HG02943 (cell line): ENCODE measurements around the gene DAPP1.

ENCODE experiments used
- ATAC-seq: cut with Tn5 transposase; IDR thresholded peaks from one replicate; pipeline ENCODE4 v1.9.1; 2021; ENCODE audit warnings: mild to moderate bottlenecking, low read depth, moderate library complexity; ENCODE audit not compliant: unreplicated experiment

The DAPP1 gene

GRCh38 chr4:99852199-99852749 lies 35.6 kb downstream of the DAPP1 start:
- no peak for ATAC-seq

GRCh38 chr4:99853190-99853589 lies 36.6 kb downstream of the DAPP1 start:
- no peak for ATAC-seq

GRCh38 chr4:99853999-99854398 lies 37.4 kb downstream of the DAPP1 start:
- ATAC-seq = no peak

GRCh38 chr4:99855678-99856077 lies 39.1 kb downstream of the DAPP1 start:
- peak; percentile 39 for ATAC-seq

- ATAC-seq = no peak
Observed at GRCh38 chr4:99856166-99856565, 39.5 kb downstream of the DAPP1 start.

- ATAC-seq = no peak
Observed at GRCh38 chr4:99857307-99857706, 40.7 kb downstream of the DAPP1 start.

GRCh38 chr4:99859618-99860017 lies 43.0 kb downstream of the DAPP1 start:
- ATAC-seq = no peak

- ATAC-seq = no peak
Observed at GRCh38 chr4:99860521-99860920, 43.9 kb downstream of the DAPP1 start.

GRCh38 chr4:99861120-99861905 lies 44.7 kb downstream of the DAPP1 start:
- ATAC-seq = peak; percentile 77

GRCh38 chr4:99863804-99864203 lies 47.2 kb downstream of the DAPP1 start:
- ATAC-seq = no peak

- no peak for ATAC-seq
Observed at GRCh38 chr4:99868126-99868596, 51.5 kb downstream of the DAPP1 start.

- no peak for ATAC-seq
Observed at GRCh38 chr4:99872570-99872969, 55.9 kb downstream of the DAPP1 start.

- ATAC-seq = no peak
Observed at GRCh38 chr4:99875071-99875470, 58.4 kb downstream of the DAPP1 start.

GRCh38 chr4:99876946-99877345 lies 60.3 kb downstream of the DAPP1 start:
- no peak for ATAC-seq

- ATAC-seq = no peak
Observed at GRCh38 chr4:99878604-99879003, 62.0 kb downstream of the DAPP1 start.

GRCh38 chr4:99879458-99879857 lies 62.8 kb downstream of the DAPP1 start:
- no peak for ATAC-seq

- no peak for ATAC-seq
Observed at GRCh38 chr4:99885063-99885664, 68.5 kb downstream of the DAPP1 start.

GRCh38 chr4:99885687-99886086 lies 69.1 kb downstream of the DAPP1 start:
- no peak for ATAC-seq

GRCh38 chr4:99886146-99886545 lies 69.5 kb downstream of the DAPP1 start:
- ATAC-seq = no peak

GRCh38 chr4:99887837-99888236 lies 71.2 kb downstream of the DAPP1 start:
- no peak for ATAC-seq

GRCh38 chr4:99891351-99891750 lies 74.7 kb downstream of the DAPP1 start:
- ATAC-seq = no peak

GRCh38 chr4:99893029-99893428 lies 76.4 kb downstream of the DAPP1 start:
- ATAC-seq = no peak
